ENCODE measurements around the gene BCOR. TPM values are rescaled to one million over a fixed set of nuclear protein-coding genes. Genes with fewer than 3 reads are reported as not detected.

Gene BCOR
- total and polyA plus RNA-seq, 7 donors, result 6.4 to 24.3 (median 18.3) TPM

GRCh38 chrX:40073439-40074054 lies 24.2 kb downstream of the BCOR start:
- peak overlapping the region; percentile 75 for H3K27ac ChIP-seq
- WGBS, 3 donors, result 60 to 72% (median 68%) methylated on average over 25 to 26 of the region's 26 CpGs
- no peaks in the 10 kb centered on the region for H3K27me3 ChIP-seq (ENCODE audit: insufficient read depth in 3 of 3, low read length in 2 of 3)
- intact Hi-C loops (cut with DNase I), result loop anchor here in 1 of 2 donors (10.0 kb wide), 1 partner anchor 259 kb away; no protein-coding TSS in a partner anchor
- no peak for TF ChIP-seq CTCF (IDR thresholded peaks at IDR 0.05)
- peak; percentile 88 to 94 (median 92) for ATAC-seq
- no peak overlapping the region for H3K4me3 ChIP-seq
- H3K36me3 ChIP-seq (ENCODE audit: insufficient read depth in 1 of 2, low read depth in 1 of 2), result peaks cover 3 to 56% of the 10 kb centered on the region in 2 donors
- H3K9me3 ChIP-seq, result no peaks in the 10 kb centered on the region
- DNase-seq, result peak; percentile 32 to 60
- peaks cover 5% of the 10 kb centered on the region for H3K4me1 ChIP-seq

GRCh38 chrX:40072246-40072645 lies 25.5 kb downstream of the BCOR start:
- Histone ChIP-seq H3K4me3 (no peak overlapping the region), H3K9me3 (no peaks in the 10 kb centered on the region), H3K36me3 (ENCODE audit: insufficient read depth in 1 of 2, low read depth in 1 of 2) (peaks cover 3 to 59% of the 10 kb centered on the region in 2 donors), H3K4me1 (peaks cover 5% of the 10 kb centered on the region), H3K27me3 (ENCODE audit: insufficient read depth in 3 of 3, low read length in 2 of 3) (no peaks in the 10 kb centered on the region), H3K27ac (no peak overlapping the region)
- WGBS, 3 donors, result 79 to 88% (median 83%) methylated on average over 9 of the region's 9 CpGs
- intact Hi-C loops (cut with DNase I), result loop anchor here in 1 of 2 donors (10.0 kb wide), 1 partner anchor 257 kb away; no protein-coding TSS in a partner anchor
- no peak for DNase-seq
- no peak for ATAC-seq
- TF ChIP-seq CTCF (IDR thresholded peaks at IDR 0.05), result no peak

- H3K27ac ChIP-seq, result no peak overlapping the region
- intact Hi-C loops (cut with DNase I), result loop anchor here in 1 of 2 donors (5.0 kb wide), 1 partner anchor 51 kb away; no protein-coding TSS in a partner anchor
- DNase-seq (no peak), ATAC-seq (no peak)
- H3K4me3 ChIP-seq, result no peak overlapping the region
- peaks cover 3 to 43% of the 10 kb centered on the region in 2 donors for H3K36me3 ChIP-seq (ENCODE audit: insufficient read depth in 1 of 2, low read depth in 1 of 2)
- H3K27me3 ChIP-seq (ENCODE audit: insufficient read depth in 3 of 3, low read length in 2 of 3), result no peaks in the 10 kb centered on the region
- no peak for TF ChIP-seq CTCF (IDR thresholded peaks at IDR 0.05)
- WGBS, 3 donors, result 87 to 97% (median 89%) methylated on average over 4 of the region's 4 CpGs
- peaks cover 4% of the 10 kb centered on the region for H3K4me1 ChIP-seq
- H3K9me3 ChIP-seq, result no peaks in the 10 kb centered on the region
These were observed 29.7 kb downstream of the BCOR start for GRCh38 chrX:40068048-40068447.

GRCh38 chrX:40066700-40067099 lies 31.1 kb downstream of the BCOR start:
- Histone ChIP-seq H3K36me3 (ENCODE audit: insufficient read depth in 1 of 2, low read depth in 1 of 2) (peaks cover 3 to 42% of the 10 kb centered on the region in 2 donors), H3K4me3 (no peak overlapping the region)
- intact Hi-C loops (cut with DNase I), result loop anchor here in 1 of 2 donors (5.0 kb wide), 1 partner anchor 49 kb away; no protein-coding TSS in a partner anchor

More at GRCh38 chrX:40066700-40067099, 31.1 kb downstream of the BCOR start:
- 64 to 97% (median 70%) methylated on average over 2 to 3 of the region's 3 CpGs for WGBS, 3 donors
- DNase-seq (no peak), ATAC-seq (no peak)
- Histone ChIP-seq H3K9me3 (no peaks in the 10 kb centered on the region), H3K27me3 (ENCODE audit: insufficient read depth in 3 of 3, low read length in 2 of 3) (no peaks in the 10 kb centered on the region), H3K4me1 (no peaks in the 10 kb centered on the region), H3K27ac (no peak overlapping the region)
- no peak for TF ChIP-seq CTCF (IDR thresholded peaks at IDR 0.05)

All from psoas muscle (tissue), 8 donors.